SK-N-SH treated with all-trans-retinoic acid at 6 μM for 48 hours (cell line): ENCODE data around the gene FBXL17.

ENCODE experiments used
- ARNTL ChIP-seq: fragments of 450-650 bp; formaldehyde crosslinking; IDR thresholded peaks from 2 replicates; pipeline ENCODE4 v1.5.0; 2020; ENCODE audit warnings: low read depth, mild to moderate bottlenecking, moderate library complexity, borderline replicate concordance
- ESRRG ChIP-seq: fragments of 250-450 bp; sonication (Bioruptor Pico); IDR thresholded peaks from 2 replicates; pipeline ENCODE4 v1.6.1; 2021; ENCODE audit warnings: mild to moderate bottlenecking
- GLIS3 ChIP-seq: fragments of 250-450 bp; sonication (Bioruptor Pico); IDR thresholded peaks from 2 replicates; pipeline ENCODE4 v1.5.0; 2020; ENCODE audit warnings: mild to moderate bottlenecking, moderate library complexity
- ISL1 ChIP-seq: fragments of 250-450 bp; sonication (Bioruptor Pico); IDR thresholded peaks from 2 replicates; pipeline ENCODE4 v2.1.2; 2022; ENCODE audit warnings: mild to moderate bottlenecking, moderate library complexity
- PATZ1 ChIP-seq: fragments of 250-450 bp; sonication (Bioruptor Pico); IDR thresholded peaks from 2 replicates; pipeline ENCODE4 v1.8.0; 2020; ENCODE audit warnings: mild to moderate bottlenecking, moderate library complexity, borderline replicate concordance
- PPARA ChIP-seq: fragments of 250-450 bp; sonication (Bioruptor Pico); IDR thresholded peaks from 2 replicates; pipeline ENCODE4 v1.5.0; 2020; ENCODE audit warnings: mild to moderate bottlenecking, borderline replicate concordance
- SNAI2 ChIP-seq: fragments of 250-450 bp; sonication (Bioruptor Pico); IDR thresholded peaks from 2 replicates; pipeline ENCODE4 v1.5.0; 2020; ENCODE audit warnings: mild to moderate bottlenecking, moderate library complexity
- ZC3H10 ChIP-seq: fragments of 250-450 bp; sonication (Bioruptor Pico); IDR thresholded peaks from 2 replicates; pipeline ENCODE4 v1.5.1; 2021; ENCODE audit warnings: mild to moderate bottlenecking, moderate library complexity
- ZFP3 ChIP-seq: fragments of 250-450 bp; sonication (Bioruptor Pico); IDR thresholded peaks from 2 replicates; pipeline ENCODE4 v1.5.0; 2020; ENCODE audit warnings: mild to moderate bottlenecking, moderate library complexity
- ZFP30 ChIP-seq: fragments of 450-650 bp; formaldehyde crosslinking; IDR thresholded peaks from 2 replicates; pipeline ENCODE4 v1.5.0; 2022; ENCODE audit warnings: mild to moderate bottlenecking, moderate library complexity
- ZNF565 ChIP-seq: fragments of 450-650 bp; formaldehyde crosslinking; conservative IDR thresholded peaks from 2 replicates; pipeline ENCODE4 v1.5.0; 2020; ENCODE audit warnings: low read depth, mild to moderate bottlenecking, moderate library complexity
- TF ChIP-seq, protein P1 (sequence below): fragments of 250-450 bp; sonication (Bioruptor Pico); IDR thresholded peaks from 2 replicates; pipeline ENCODE4 v1.5.1; 2020; ENCODE audit warnings: low read depth, mild to moderate bottlenecking, moderate library complexity

DNA sequence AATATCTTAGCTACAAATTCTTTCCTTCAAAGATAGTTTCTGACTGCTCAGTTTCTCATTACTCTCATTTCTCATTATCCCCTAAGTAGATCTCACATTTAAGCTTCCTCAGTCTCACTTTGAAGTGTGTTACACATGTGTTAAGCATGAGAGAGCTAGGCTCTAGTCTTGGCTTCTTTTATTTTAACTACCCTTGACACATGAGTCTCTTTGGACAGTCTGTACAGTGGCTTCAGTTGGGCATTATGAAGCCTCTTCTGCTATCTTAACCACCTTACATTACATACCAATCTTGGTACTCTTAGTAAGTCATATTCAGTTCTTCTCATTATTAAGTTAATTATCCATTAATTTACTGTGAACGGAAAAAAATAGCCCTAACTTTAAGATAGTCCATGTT is 232.5 kb downstream of the FBXL17 start:
- TF ChIP-seq ARNTL (CRISPR knock-in tag) (no peak), ZC3H10 (CRISPR knock-in tag) (no peak), ISL1 (CRISPR knock-in tag) (no peak), GLIS3 (CRISPR knock-in tag) (no peak), ESRRG (CRISPR knock-in tag) (no peak), PATZ1 (no peak), ZFP3 (CRISPR knock-in tag) (no peak), ZFP30 (CRISPR knock-in tag) (no peak), SNAI2 (CRISPR knock-in tag) (no peak), PPARA (CRISPR knock-in tag) (no peak), ZNF565 (no peak)
- TF ChIP-seq, protein P1, sequence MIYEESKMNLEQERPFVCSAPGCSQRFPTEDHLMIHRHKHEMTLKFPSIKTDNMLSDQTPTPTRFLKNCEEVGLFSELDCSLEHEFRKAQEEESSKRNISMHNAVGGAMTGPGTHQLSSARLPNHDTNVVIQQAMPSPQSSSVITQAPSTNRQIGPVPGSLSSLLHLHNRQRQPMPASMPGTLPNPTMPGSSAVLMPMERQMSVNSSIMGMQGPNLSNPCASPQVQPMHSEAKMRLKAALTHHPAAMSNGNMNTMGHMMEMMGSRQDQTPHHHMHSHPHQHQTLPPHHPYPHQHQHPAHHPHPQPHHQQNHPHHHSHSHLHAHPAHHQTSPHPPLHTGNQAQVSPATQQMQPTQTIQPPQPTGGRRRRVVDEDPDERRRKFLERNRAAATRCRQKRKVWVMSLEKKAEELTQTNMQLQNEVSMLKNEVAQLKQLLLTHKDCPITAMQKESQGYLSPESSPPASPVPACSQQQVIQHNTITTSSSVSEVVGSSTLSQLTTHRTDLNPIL (CRISPR knock-in tag), result no peak
